HepG2 (cell line): ENCODE measurements around the gene TMC8. TPM values are rescaled to one million over a fixed set of nuclear protein-coding genes. Genes with fewer than 3 reads are reported as not detected.

Experiments
- BRCA1 ChIP-seq: sonication (generic); formaldehyde crosslinking; IDR thresholded peaks from 2 replicates; pipeline ENCODE4 v1.4.0; 2020; ENCODE audit warnings: missing genetic modification reagents
- FOXP4 ChIP-seq: sonication (generic); formaldehyde crosslinking; IDR thresholded peaks from 2 replicates; pipeline ENCODE4 v1.4.0; 2020; ENCODE audit warnings: missing genetic modification reagents
- HOXA7 ChIP-seq: sonication (generic); formaldehyde crosslinking; IDR thresholded peaks from 2 replicates; pipeline ENCODE4 v1.8.1; 2022; ENCODE audit warnings: mild to moderate bottlenecking, missing genetic modification reagents, moderate library complexity
- KAT2B ChIP-seq: fragments of 150-350 bp; IDR thresholded peaks from 2 replicates; pipeline ENCODE4 v1.6.1; 2014; ENCODE audit warnings: low read depth, low read length, borderline replicate concordance
- KDM4B ChIP-seq: sonication (generic); formaldehyde crosslinking; IDR thresholded peaks from 2 replicates; pipeline ENCODE4 v1.4.0; 2020; ENCODE audit warnings: missing genetic modification reagents
- PRPF4 ChIP-seq: fragments of 200-400 bp; formaldehyde crosslinking; IDR thresholded peaks from 2 replicates; pipeline ENCODE4 v1.6.1; 2016; ENCODE audit warnings: low read length, low read depth; ENCODE audit not compliant: poor library complexity, severe bottlenecking
- RELA ChIP-seq: sonication (generic); formaldehyde crosslinking; IDR thresholded peaks from 2 replicates; pipeline ENCODE4 v1.4.0; 2020; ENCODE audit warnings: missing genetic modification reagents
- SMAD3 ChIP-seq: sonication (generic); formaldehyde crosslinking; IDR thresholded peaks from 2 replicates; pipeline ENCODE4 v1.4.0; 2020; ENCODE audit warnings: missing genetic modification reagents
- SUZ12 ChIP-seq: fragments of 150-350 bp; IDR thresholded peaks from 2 replicates; pipeline ENCODE4 v1.6.1; 2014; ENCODE audit warnings: low read depth, low read length
- YEATS2 ChIP-seq: sonication (generic); formaldehyde crosslinking; IDR thresholded peaks from 2 replicates; pipeline ENCODE4 v1.4.0; 2020; ENCODE audit warnings: missing genetic modification reagents, borderline replicate concordance
- ZBED4 ChIP-seq: sonication (generic); formaldehyde crosslinking; IDR thresholded peaks from 2 replicates; pipeline ENCODE4 v1.4.0; 2020; ENCODE audit warnings: missing genetic modification reagents, borderline replicate concordance
- ZBTB44 ChIP-seq: sonication (generic); formaldehyde crosslinking; IDR thresholded peaks from 2 replicates; pipeline ENCODE4 v1.4.0; 2020; ENCODE audit warnings: missing genetic modification reagents
- ZBTB46 ChIP-seq: sonication (generic); formaldehyde crosslinking; IDR thresholded peaks from 2 replicates; pipeline ENCODE4 v1.4.0; 2020; ENCODE audit warnings: mild to moderate bottlenecking, missing genetic modification reagents, borderline replicate concordance
- ZNF282 ChIP-seq: fragments of 450-650 bp; IDR thresholded peaks from 2 replicates; pipeline ENCODE4 v1.6.1; 2018; ENCODE audit not compliant: partially characterized antibody
- ZNF382 ChIP-seq: sonication (generic); formaldehyde crosslinking; IDR thresholded peaks from 2 replicates; pipeline ENCODE4 v1.5.0; 2020; ENCODE audit warnings: missing genetic modification reagents, mild to moderate bottlenecking, borderline replicate concordance
- ZNF556 ChIP-seq: sonication (generic); formaldehyde crosslinking; IDR thresholded peaks from 2 replicates; pipeline ENCODE4 v1.4.0; 2020; ENCODE audit warnings: mild to moderate bottlenecking, missing genetic modification reagents, borderline replicate concordance
- ZNF574 ChIP-seq: sonication (generic); formaldehyde crosslinking; IDR thresholded peaks from 2 replicates; pipeline ENCODE4 v1.4.0; 2020; ENCODE audit warnings: missing genetic modification reagents
- polyA plus RNA-seq, 8 experiments: library from polyadenylated mRNA; depleted of rRNA in 3 of 8; stranded (reverse) in 7 of 8; unstranded in 1 of 8; fragments of >200 nt; fragmentation: Illumina TruSeq in 4 of 8; extraction: Trizol in 4 of 8; gene quantifications; 2 replicates each; pipeline versions ENCODE4 v1.2.1 to v1.2.3, GENCODE V29; 2011 to 2016; ENCODE audit warnings: low read depth in 4 of 8, missing spikeins in 1 of 8, mixed read lengths in 1 of 8; ENCODE audit not compliant: insufficient read depth in 1 of 8
- total RNA-seq, 5 experiments: library from RNA; depleted of rRNA; stranded (reverse); fragments of >200 nt; fragmentation: Illumina TruSeq; extraction: Trizol; gene quantifications; 2 replicates each; pipeline ENCODE4 v1.2.3, GENCODE V29; 2016; ENCODE audit warnings: low read depth in 1 of 5

Gene TMC8
- total and polyA plus RNA-seq, 2 of the 13 experiments (the other 11 are each of a cell fraction or from before 2014, with no cell fraction given), result 0.53 to 7.8 TPM

- TF ChIP-seq ZNF574 (CRISPR knock-in tag) (no peak; the same call in 1 of the 2 replicates), SMAD3 (no peak), HOXA7 (no peak), PRPF4 (peak; percentile 38), ZNF382 (no peak), ZNF282 (no peak), YEATS2 (CRISPR knock-in tag) (peak; percentile 58), ZBTB44 (0 out of 2 replicates have a peak, but pooled peaks have one; percentile 56), RELA (peak; percentile 79; the same call in 1 of the 2 replicates), ZBED4 (CRISPR knock-in tag) (no peak), KDM4B (CRISPR knock-in tag) (peak; percentile 74; the same call in 1 of the 2 replicates), ZBTB46 (peak; percentile 84; the same call in 1 of the 2 replicates), FOXP4 (CRISPR knock-in tag) (peak; percentile 68), BRCA1 (no peak), SUZ12 (no peak), ZNF556 (CRISPR knock-in tag) (peak; percentile 75; the same call in 1 of the 2 replicates), KAT2B (no peak)
These were observed 3.2 kb upstream of the TMC8 start (continued) for GRCh38 chr17:78127239-78127887.
